ENCODE measurements around the gene ZNF329.

The ZNF329 gene

GRCh38 chr19:58084596-58085347 is 65.8 kb downstream of the ZNF329 start:
- no peaks in the 10 kb centered on the region for H3K36me3 ChIP-seq (ENCODE audit: insufficient read depth, low read length)
- H3K9ac ChIP-seq (ENCODE audit: low read depth, low read length, poor library complexity, severe bottlenecking) = no peak overlapping the region
- no peaks in the 10 kb centered on the region for H3K27me3 ChIP-seq (ENCODE audit: insufficient read depth, low read length, poor library complexity, severe bottlenecking)
- H3K4me1 ChIP-seq (ENCODE audit: insufficient read depth, low read length, poor library complexity, severe bottlenecking) = no peaks in the 10 kb centered on the region
- peaks cover 23% of the 10 kb centered on the region; the same call in 1 of the 2 replicates for H3K9me3 ChIP-seq (ENCODE audit: insufficient read depth, low read depth, low read length)
- H2AFZ ChIP-seq (ENCODE audit: low read length) = no peak overlapping the region
- H4K20me1 ChIP-seq (ENCODE audit: insufficient read depth, low read length, poor library complexity, severe bottlenecking) = no peaks in the 10 kb centered on the region
- no peak overlapping the region for H3K4me3 ChIP-seq (ENCODE audit: low read length, poor library complexity, severe bottlenecking)
- no peaks in the 10 kb centered on the region for H3F3A ChIP-seq (ENCODE audit: low read depth)
- no peak for TF ChIP-seq CTCF (conservative IDR thresholded peaks at IDR 0.05; ENCODE audit: low read length)
- TF ChIP-seq EZH2phosphoT487 (IDR thresholded peaks at IDR 0.05; ENCODE audit: borderline replicate concordance) = no peak
- no peaks in the 10 kb centered on the region for H3K9me2 ChIP-seq (replicated peaks; ENCODE audit: low read depth, low read length)
- no peak overlapping the region for H3K4me2 ChIP-seq (ENCODE audit: low read depth, low read length, poor library complexity, severe bottlenecking)
- no peaks in the 10 kb centered on the region for H3K79me2 ChIP-seq (ENCODE audit: insufficient read depth, low read length)

DNA sequence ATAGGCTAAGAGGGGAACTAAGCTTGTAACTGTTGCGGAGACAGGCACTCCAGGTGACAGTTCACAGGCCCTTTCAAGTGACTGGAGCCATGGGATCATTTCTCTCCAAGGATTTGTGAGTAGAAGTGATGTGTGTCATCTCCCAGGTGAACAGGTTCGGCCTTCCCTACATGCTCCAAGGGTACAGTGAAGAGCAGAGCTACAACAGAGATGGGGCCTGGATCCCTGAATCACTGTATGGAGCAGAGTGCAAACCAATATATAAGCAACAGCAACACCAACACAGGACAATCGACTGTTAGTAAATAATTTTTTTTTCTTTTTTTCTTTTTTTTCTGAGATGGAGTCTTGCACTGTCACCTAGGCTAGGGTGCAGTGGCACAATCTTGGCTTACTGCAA is 67.6 kb downstream of the ZNF329 start:
- TF ChIP-seq CTCF (conservative IDR thresholded peaks at IDR 0.05; ENCODE audit: low read length) = no peak
- no peak for TF ChIP-seq EZH2phosphoT487 (IDR thresholded peaks at IDR 0.05; ENCODE audit: borderline replicate concordance)
- Histone ChIP-seq H3K79me2 (ENCODE audit: insufficient read depth, low read length) (no peaks in the 10 kb centered on the region), H2AFZ (ENCODE audit: low read length) (no peak overlapping the region), H3K4me1 (ENCODE audit: insufficient read depth, low read length, poor library complexity, severe bottlenecking) (no peaks in the 10 kb centered on the region), H3K9me3 (ENCODE audit: insufficient read depth, low read depth, low read length) (peaks cover 22% of the 10 kb centered on the region; the same call in 1 of the 2 replicates), H3K9ac (ENCODE audit: low read depth, low read length, poor library complexity, severe bottlenecking) (no peak overlapping the region), H3K4me3 (ENCODE audit: low read length, poor library complexity, severe bottlenecking) (no peak overlapping the region), H3K9me2 (replicated peaks; ENCODE audit: low read depth, low read length) (no peaks in the 10 kb centered on the region), H3K4me2 (ENCODE audit: low read depth, low read length, poor library complexity, severe bottlenecking) (no peak overlapping the region), H3K36me3 (ENCODE audit: insufficient read depth, low read length) (no peaks in the 10 kb centered on the region), H4K20me1 (ENCODE audit: insufficient read depth, low read length, poor library complexity, severe bottlenecking) (no peaks in the 10 kb centered on the region), H3F3A (ENCODE audit: low read depth) (no peaks in the 10 kb centered on the region), H3K27me3 (ENCODE audit: insufficient read depth, low read length, poor library complexity, severe bottlenecking) (no peaks in the 10 kb centered on the region)

DNA sequence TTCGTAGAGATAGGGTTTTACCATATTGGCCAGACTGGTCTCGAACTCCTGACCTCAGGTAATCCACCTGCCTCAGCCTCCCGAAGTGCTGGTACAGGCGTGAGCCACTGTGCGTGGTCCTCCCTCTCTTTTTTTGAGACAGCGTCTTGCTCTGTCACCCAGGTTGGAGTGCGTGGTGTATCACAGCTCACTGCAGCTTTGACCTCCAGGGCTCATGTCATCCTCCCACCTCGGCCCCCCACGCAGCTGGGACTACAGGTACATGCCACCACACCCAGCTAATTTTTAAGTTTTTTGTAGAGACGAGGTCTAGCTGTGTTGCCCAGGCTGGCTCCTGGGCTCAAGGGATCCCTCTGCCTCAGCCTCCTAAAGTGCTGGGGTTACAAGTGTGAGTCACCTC is 70.8 kb downstream of the ZNF329 start:
- Histone ChIP-seq H3K9me2 (replicated peaks; ENCODE audit: low read depth, low read length) (no peaks in the 10 kb centered on the region), H3K4me3 (ENCODE audit: low read length, poor library complexity, severe bottlenecking) (no peak overlapping the region), H3K27me3 (ENCODE audit: insufficient read depth, low read length, poor library complexity, severe bottlenecking) (no peaks in the 10 kb centered on the region), H3K79me2 (ENCODE audit: insufficient read depth, low read length) (no peaks in the 10 kb centered on the region), H3K36me3 (ENCODE audit: insufficient read depth, low read length) (no peaks in the 10 kb centered on the region), H2AFZ (ENCODE audit: low read length) (no peak overlapping the region), H3F3A (ENCODE audit: low read depth) (no peaks in the 10 kb centered on the region), H4K20me1 (ENCODE audit: insufficient read depth, low read length, poor library complexity, severe bottlenecking) (no peaks in the 10 kb centered on the region), H3K4me2 (ENCODE audit: low read depth, low read length, poor library complexity, severe bottlenecking) (no peak overlapping the region), H3K4me1 (ENCODE audit: insufficient read depth, low read length, poor library complexity, severe bottlenecking) (no peaks in the 10 kb centered on the region), H3K9me3 (ENCODE audit: insufficient read depth, low read depth, low read length) (peaks cover 20% of the 10 kb centered on the region; the same call in 1 of the 2 replicates), H3K9ac (ENCODE audit: low read depth, low read length, poor library complexity, severe bottlenecking) (no peak overlapping the region)
- no peak for TF ChIP-seq EZH2phosphoT487 (IDR thresholded peaks at IDR 0.05; ENCODE audit: borderline replicate concordance)
- no peak for TF ChIP-seq CTCF (conservative IDR thresholded peaks at IDR 0.05; ENCODE audit: low read length)
